ENCODE measurements around the gene TMEM14B.

The TMEM14B gene

DNA sequence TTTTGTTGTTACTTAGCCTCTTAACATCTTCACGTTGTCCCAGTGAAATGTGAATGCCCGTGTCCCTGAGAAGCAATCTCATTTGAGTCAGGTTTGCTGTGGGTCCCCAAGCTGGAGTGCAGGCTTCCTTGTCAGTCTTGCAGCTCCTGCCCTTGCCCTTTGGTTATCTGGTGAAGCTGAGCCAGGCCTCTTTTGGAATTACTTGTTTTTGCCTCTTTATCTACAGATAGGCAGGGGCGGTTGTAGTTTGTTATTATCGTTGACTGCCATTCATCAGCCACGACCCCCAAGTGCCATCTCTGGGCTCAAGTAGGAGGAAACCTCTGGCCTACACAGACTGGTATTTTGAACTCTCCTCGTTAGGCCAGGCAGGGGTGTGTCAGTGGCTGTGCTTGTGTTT lies 22.6 kb upstream of the TMEM14B start:
- H3K4me3 ChIP-seq (replicated peaks; ENCODE audit: low read depth, low read length) = no peak overlapping the region
- no peak for DNase-seq (ENCODE audit: extremely low read depth, insufficient read length)
- TF ChIP-seq, protein P1, sequence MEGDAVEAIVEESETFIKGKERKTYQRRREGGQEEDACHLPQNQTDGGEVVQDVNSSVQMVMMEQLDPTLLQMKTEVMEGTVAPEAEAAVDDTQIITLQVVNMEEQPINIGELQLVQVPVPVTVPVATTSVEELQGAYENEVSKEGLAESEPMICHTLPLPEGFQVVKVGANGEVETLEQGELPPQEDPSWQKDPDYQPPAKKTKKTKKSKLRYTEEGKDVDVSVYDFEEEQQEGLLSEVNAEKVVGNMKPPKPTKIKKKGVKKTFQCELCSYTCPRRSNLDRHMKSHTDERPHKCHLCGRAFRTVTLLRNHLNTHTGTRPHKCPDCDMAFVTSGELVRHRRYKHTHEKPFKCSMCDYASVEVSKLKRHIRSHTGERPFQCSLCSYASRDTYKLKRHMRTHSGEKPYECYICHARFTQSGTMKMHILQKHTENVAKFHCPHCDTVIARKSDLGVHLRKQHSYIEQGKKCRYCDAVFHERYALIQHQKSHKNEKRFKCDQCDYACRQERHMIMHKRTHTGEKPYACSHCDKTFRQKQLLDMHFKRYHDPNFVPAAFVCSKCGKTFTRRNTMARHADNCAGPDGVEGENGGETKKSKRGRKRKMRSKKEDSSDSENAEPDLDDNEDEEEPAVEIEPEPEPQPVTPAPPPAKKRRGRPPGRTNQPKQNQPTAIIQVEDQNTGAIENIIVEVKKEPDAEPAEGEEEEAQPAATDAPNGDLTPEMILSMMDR (IDR thresholded peaks at IDR 0.05; ENCODE audit: insufficient read depth, low read length, poor library complexity, severe bottlenecking) = no peak
- H3K36me3 ChIP-seq (ENCODE audit: control insufficient read depth, insufficient read depth, low read length) = no peaks in the 10 kb centered on the region; the same call in 1 of the 2 replicates
- H3K27me3 ChIP-seq (replicated peaks; ENCODE audit: control insufficient read depth, insufficient read depth, low read length) = no peaks in the 10 kb centered on the region

DNA sequence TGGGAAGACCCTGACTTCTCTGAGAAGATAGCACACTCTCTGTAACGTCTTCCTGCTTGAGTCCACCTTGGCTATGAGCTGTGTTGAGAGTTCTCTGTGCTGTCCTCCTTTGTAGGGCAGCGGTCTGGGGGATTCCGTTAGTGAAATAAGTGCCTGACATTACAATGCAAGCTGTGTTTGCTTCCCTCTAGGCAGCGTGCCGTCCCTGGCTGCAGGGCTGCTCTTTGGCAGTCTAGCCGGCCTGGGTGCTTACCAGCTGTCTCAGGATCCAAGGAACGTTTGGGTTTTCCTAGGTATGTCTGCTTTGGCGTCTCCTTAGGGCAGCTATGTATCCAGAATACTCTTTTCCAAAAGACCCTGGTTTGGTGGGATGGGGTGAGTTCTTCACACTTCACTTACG lies 21.9 kb upstream of the TMEM14B start:
- Histone ChIP-seq H3K36me3 (ENCODE audit: control insufficient read depth, insufficient read depth, low read length) (no peaks in the 10 kb centered on the region; the same call in none of the 2 replicates), H3K4me3 (replicated peaks; ENCODE audit: low read depth, low read length) (no peak overlapping the region), H3K27me3 (replicated peaks; ENCODE audit: control insufficient read depth, insufficient read depth, low read length) (no peaks in the 10 kb centered on the region)
- TF ChIP-seq, protein P1 (IDR thresholded peaks at IDR 0.05; ENCODE audit: insufficient read depth, low read length, poor library complexity, severe bottlenecking) = no peak
- DNase-seq (ENCODE audit: extremely low read depth, insufficient read length) = no peak

DNA sequence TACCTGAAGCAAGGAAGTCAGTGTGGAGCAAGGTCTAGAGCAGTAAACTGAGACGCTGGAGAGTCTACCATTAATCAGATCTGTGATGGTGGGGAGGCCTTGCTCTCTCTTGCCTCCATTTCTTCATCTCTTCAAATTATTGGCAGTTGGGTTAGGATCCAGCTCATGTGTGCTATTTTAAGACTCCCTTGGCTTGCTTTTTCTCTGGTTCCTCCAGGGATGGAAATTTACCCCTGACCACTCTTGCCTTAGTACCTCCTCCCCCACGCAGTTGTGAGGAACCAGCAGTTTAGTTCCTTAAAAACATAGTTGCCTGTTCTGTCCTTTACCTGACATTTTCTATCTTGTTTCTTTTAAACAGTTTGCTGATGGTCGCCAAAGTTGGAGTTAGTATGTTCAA lies 17.4 kb upstream of the TMEM14B start:
- no peak for DNase-seq (ENCODE audit: extremely low read depth, insufficient read length)
- H3K36me3 ChIP-seq (ENCODE audit: control insufficient read depth, insufficient read depth, low read length) = no peaks in the 10 kb centered on the region; the same call in none of the 2 replicates
- no peak overlapping the region for H3K4me3 ChIP-seq (replicated peaks; ENCODE audit: low read depth, low read length)
- TF ChIP-seq, protein P1 (IDR thresholded peaks at IDR 0.05; ENCODE audit: insufficient read depth, low read length, poor library complexity, severe bottlenecking) = no peak
- H3K27me3 ChIP-seq (replicated peaks; ENCODE audit: control insufficient read depth, insufficient read depth, low read length) = no peaks in the 10 kb centered on the region

DNA sequence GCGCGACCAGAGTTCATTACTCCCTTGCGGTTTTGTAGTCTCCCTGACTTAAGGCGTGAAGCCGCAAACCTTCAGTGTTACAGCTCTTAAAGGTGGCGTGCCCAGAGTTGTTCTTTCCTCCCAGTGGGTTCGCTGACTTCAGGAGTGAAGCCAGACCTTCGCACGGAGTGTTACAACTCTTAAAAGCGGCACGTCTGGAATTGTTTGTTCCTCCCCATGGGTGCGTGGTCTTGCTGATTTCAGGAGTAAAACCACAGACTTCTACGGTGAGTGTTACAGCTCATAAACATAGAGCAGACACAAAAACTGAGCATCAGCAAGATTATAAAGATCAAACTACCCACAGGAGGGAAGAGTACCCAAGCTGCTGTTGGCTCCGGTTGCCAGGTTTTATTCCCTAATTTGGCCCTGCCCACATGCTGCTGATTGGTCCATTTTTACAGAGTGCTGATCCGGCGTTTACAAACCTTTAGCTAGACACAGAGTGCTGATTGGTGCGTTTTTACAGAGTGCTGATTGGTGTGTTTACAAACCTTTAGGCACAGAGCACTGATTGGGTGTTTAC lies 14.4 kb upstream of the TMEM14B start:
- Histone ChIP-seq H3K4me3 (replicated peaks; ENCODE audit: low read depth, low read length) (no peak overlapping the region), H3K36me3 (ENCODE audit: control insufficient read depth, insufficient read depth, low read length) (no peaks in the 10 kb centered on the region; the same call in none of the 2 replicates), H3K27me3 (replicated peaks; ENCODE audit: control insufficient read depth, insufficient read depth, low read length) (no peaks in the 10 kb centered on the region)
- TF ChIP-seq, protein P1 (IDR thresholded peaks at IDR 0.05; ENCODE audit: insufficient read depth, low read length, poor library complexity, severe bottlenecking) = no peak
- DNase-seq (ENCODE audit: extremely low read depth, insufficient read length) = no peak

DNA sequence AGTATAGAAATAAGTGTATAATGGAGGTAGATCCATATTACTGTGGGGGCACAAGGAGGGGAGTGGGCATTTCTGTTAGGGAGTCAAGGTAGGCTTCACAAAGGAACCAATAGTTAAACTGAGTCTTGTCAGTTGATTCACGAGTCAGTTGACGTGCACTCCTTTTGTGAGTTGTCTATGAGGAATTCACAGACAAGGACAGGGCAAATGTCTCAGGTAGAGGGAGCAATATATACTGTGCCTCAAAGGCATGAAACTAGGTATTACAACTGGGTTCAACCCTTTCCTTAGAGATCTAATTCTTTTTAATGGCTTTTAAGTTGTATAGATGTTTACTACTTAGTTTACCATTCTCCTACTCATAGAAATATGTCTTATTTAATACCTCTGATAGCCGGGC lies 13.7 kb upstream of the TMEM14B start:
- Histone ChIP-seq H3K36me3 (ENCODE audit: control insufficient read depth, insufficient read depth, low read length) (no peaks in the 10 kb centered on the region; the same call in none of the 2 replicates), H3K27me3 (replicated peaks; ENCODE audit: control insufficient read depth, insufficient read depth, low read length) (no peaks in the 10 kb centered on the region), H3K4me3 (replicated peaks; ENCODE audit: low read depth, low read length) (no peak overlapping the region)
- DNase-seq (ENCODE audit: extremely low read depth, insufficient read length) = no peak
- TF ChIP-seq, protein P1 (IDR thresholded peaks at IDR 0.05; ENCODE audit: insufficient read depth, low read length, poor library complexity, severe bottlenecking) = no peak

DNA sequence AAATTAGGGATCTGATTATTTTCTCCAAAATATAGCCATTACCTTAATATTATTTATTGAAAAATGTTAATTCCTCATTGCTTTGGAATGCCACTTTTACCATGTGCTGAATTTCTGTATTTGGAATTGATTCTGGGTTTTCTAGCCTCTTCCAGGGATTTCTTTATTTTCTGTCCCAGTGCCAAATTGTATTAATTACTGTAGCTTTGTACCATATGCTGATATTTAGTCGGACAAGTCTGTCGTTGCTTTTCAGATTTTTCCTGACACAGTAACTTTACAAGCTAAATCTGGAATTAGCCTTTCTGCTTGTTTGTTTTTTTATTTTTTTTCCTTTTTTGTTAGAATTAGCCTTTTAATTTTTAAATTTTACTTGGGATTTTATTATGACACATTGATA lies 10.9 kb upstream of the TMEM14B start:
- no peak overlapping the region for H3K4me3 ChIP-seq (replicated peaks; ENCODE audit: low read depth, low read length)
- H3K27me3 ChIP-seq (replicated peaks; ENCODE audit: control insufficient read depth, insufficient read depth, low read length) = no peaks in the 10 kb centered on the region
- H3K36me3 ChIP-seq (ENCODE audit: control insufficient read depth, insufficient read depth, low read length) = no peaks in the 10 kb centered on the region
- DNase-seq (ENCODE audit: extremely low read depth, insufficient read length) = no peak
- TF ChIP-seq, protein P1 (IDR thresholded peaks at IDR 0.05; ENCODE audit: insufficient read depth, low read length, poor library complexity, severe bottlenecking) = no peak

Data from GM06990 (cell line).